HCEC 1CT (cell line): ENCODE measurements around the gene PDXP.
"Not testable (repeated sequence)": the region's sequence is repeated elsewhere in the genome, so short reads cannot be mapped to it uniquely, and the experiment has no call there.

Source experiments
- DNase-seq: peaks from one replicate; pipeline ENCODE4 v3.0.0-alpha.2; 2017

PDXP gene

GRCh38 chr22:37675930-37676735, 17.6 kb downstream of the PDXP start:
- DNase-seq = peak; percentile 28

GRCh38 chr22:37676736-37677492, 18.4 kb downstream of the PDXP start:
- peak; percentile 97 for DNase-seq

GRCh38 chr22:37677493-37677974, 19.0 kb downstream of the PDXP start:
- DNase-seq = no peak

GRCh38 chr22:37678372-37678771, 19.8 kb downstream of the PDXP start:
- no peak for DNase-seq

GRCh38 chr22:37679670-37680069, 21.1 kb downstream of the PDXP start:
- no peak for DNase-seq

GRCh38 chr22:37680191-37680851, 21.8 kb downstream of the PDXP start:
- DNase-seq = peak; percentile 37

- DNase-seq = peak; percentile 52
These were observed 22.5 kb downstream of the PDXP start for GRCh38 chr22:37681001-37681424.

GRCh38 chr22:37681556-37682049, 23.1 kb downstream of the PDXP start:
- DNase-seq = peak; percentile 81

- DNase-seq = no peak
These were observed 26.5 kb downstream of the PDXP start for GRCh38 chr22:37684803-37685615.

- peak; percentile 85 for DNase-seq
These were observed 27.8 kb downstream of the PDXP start, which contains the start of gene NOL12 for GRCh38 chr22:37686002-37686982. Gene NOL12, plus strand, starts transcription at chr22:37686343. Its CDS starts 50 bp downstream, at chr22:37686393.

GRCh38 chr22:37690407-37690806, 31.9 kb downstream of the PDXP start:
- DNase-seq = no peak

GRCh38 chr22:37690901-37691504, 32.5 kb downstream of the PDXP start:
- no peak for DNase-seq

- DNase-seq = no peak
These were observed 34.2 kb downstream of the PDXP start for GRCh38 chr22:37692627-37693285.

- not testable (repeated sequence) for DNase-seq
These were observed 35.6 kb downstream of the PDXP start for GRCh38 chr22:37694131-37694530.

- DNase-seq = not testable (repeated sequence)
These were observed 37.7 kb downstream of the PDXP start for GRCh38 chr22:37696260-37696656.

- peak; percentile 92 for DNase-seq
These were observed 38.4 kb downstream of the PDXP start, which contains the start of gene TRIOBP for GRCh38 chr22:37696657-37697537. Gene TRIOBP, plus strand, starts transcription at chr22:37697048. Its CDS starts 4,318 bp downstream, at chr22:37701366.

- DNase-seq = no peak
These were observed 39.0 kb downstream of the PDXP start for GRCh38 chr22:37697538-37697835.

- no peak for DNase-seq
These were observed 42.7 kb downstream of the PDXP start for GRCh38 chr22:37701141-37701786.
